Measurements from ENCODE around the gene TMEM127. TPM values are rescaled to one million over a fixed set of nuclear protein-coding genes. Genes with fewer than 3 reads are reported as not detected.
A peak's percentile ranks its signal among the peaks of the same experiment; 100 is the strongest.

The TMEM127 gene
- total and polyA plus RNA-seq, 11 donors, result 18.6 to 134 (median 103) TPM

DNA sequence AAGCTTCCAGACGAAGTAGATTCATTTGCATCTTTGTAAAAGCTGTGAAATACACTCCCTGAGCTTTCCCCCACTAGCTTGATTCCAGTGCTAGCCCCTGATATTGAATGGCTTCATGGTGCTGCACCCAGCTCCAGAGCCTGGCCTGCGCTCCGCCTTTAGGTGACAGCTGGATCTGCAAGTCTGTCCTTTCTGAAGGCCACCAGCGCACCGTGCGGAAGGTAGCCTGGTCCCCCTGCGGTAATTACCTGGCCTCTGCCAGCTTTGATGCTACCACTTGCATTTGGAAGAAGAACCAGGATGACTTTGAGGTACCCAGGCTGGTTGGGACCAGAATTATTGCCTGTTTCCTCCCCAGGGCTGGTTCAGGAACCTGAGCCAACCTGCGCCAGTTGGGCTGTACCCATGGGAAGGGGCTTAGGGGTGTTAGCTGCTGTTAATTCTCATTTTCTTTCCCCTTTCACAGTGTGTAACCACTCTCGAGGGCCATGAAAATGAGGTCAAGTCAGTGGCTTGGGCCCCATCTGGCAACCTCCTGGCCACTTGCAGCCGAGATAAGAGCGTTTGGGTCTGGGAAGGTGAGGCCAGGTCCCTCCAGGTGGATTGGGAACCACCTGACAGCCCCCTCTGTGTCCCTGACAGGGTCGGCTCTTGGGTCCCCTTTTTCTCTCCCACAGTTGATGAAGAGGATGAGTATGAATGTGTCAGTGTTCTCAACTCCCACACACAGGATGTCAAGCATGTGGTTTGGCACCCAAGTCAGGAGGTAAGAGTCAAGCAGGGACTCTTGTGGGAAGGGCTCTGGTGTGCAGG lies 1.6 kb upstream of the TMEM127 start:
- DNase-seq, result no peak
- Histone ChIP-seq H3K4me1 (peaks cover 12 to 42% (median 36%) of the 10 kb centered on the region in 12 donors), H3K36me3 (peaks cover 0 to 70% (median 66%) of the 10 kb centered on the region in 9 donors), H3K27ac (peak overlapping the region in 4 of 12 donors; percentile 81 to 98 (median 87)), H3K27me3 (no peaks in the 10 kb centered on the region), H3K4me3 (peak overlapping the region in 9 of 12 donors; percentile 82 to 100 (median 90)), H3K9me3 (no peaks in the 10 kb centered on the region)
- intact Hi-C loops (cut with DNase I), result loop anchor here in 7 of 10 donors (2.0 to 10.0 kb wide), 7 partner anchors 35 to 133 kb away; partner anchors contain the start of genes SNRNP200 (in 3 of the 7), ASTL (in 2 of the 7) and DUSP2 (in 2 of the 7)
- WGBS, 4 donors, result 70 to 75% (median 73%) methylated on average over 12 of the region's 12 CpGs
- no peak for ATAC-seq
- TF ChIP-seq, protein P1, sequence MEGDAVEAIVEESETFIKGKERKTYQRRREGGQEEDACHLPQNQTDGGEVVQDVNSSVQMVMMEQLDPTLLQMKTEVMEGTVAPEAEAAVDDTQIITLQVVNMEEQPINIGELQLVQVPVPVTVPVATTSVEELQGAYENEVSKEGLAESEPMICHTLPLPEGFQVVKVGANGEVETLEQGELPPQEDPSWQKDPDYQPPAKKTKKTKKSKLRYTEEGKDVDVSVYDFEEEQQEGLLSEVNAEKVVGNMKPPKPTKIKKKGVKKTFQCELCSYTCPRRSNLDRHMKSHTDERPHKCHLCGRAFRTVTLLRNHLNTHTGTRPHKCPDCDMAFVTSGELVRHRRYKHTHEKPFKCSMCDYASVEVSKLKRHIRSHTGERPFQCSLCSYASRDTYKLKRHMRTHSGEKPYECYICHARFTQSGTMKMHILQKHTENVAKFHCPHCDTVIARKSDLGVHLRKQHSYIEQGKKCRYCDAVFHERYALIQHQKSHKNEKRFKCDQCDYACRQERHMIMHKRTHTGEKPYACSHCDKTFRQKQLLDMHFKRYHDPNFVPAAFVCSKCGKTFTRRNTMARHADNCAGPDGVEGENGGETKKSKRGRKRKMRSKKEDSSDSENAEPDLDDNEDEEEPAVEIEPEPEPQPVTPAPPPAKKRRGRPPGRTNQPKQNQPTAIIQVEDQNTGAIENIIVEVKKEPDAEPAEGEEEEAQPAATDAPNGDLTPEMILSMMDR (IDR thresholded peaks at IDR 0.05), result peak in 3 of 12 donors; percentile 9 to 18 (median 11)
- TF ChIP-seq POLR2A (IDR thresholded peaks at IDR 0.05), result no peak

GRCh38 chr2:96265349-96265839 lies 403 bp downstream of the TMEM127 start:
- Histone ChIP-seq H3K36me3 (peaks cover 0 to 63% (median 57%) of the 10 kb centered on the region in 9 donors), H3K9me3 (no peaks in the 10 kb centered on the region), H3K27me3 (no peaks in the 10 kb centered on the region), H3K4me1 (peaks cover 20 to 62% (median 55%) of the 10 kb centered on the region in 12 donors), H3K4me3 (peak overlapping the region; percentile 72 to 100 (median 90)), H3K27ac (peak overlapping the region; percentile 86 to 98 (median 95))
- no peak for TF ChIP-seq POLR2A (IDR thresholded peaks at IDR 0.05)
- TF ChIP-seq, protein P1 (IDR thresholded peaks at IDR 0.05), result no peak
- 0 to 3% (median 1%) methylated on average over 24 to 49 of the region's 49 CpGs for WGBS, 4 donors
- ATAC-seq (peak; percentile 5 to 44 (median 37)), DNase-seq (peak; percentile 70 to 79 (median 75))
- intact Hi-C loops (cut with DNase I), result loop anchor here in 7 of 10 donors (2.0 to 10.0 kb wide), 8 partner anchors 37 to 131 kb away; partner anchors contain the start of genes ASTL (in 3 of the 7), DUSP2 (in 2 of the 7) and STARD7 (in 1 of the 7)

GRCh38 chr2:96264656-96265348 lies 995 bp downstream of the TMEM127 start:
- Histone ChIP-seq H3K4me3 (peak overlapping the region; percentile 72 to 100 (median 90)), H3K27ac (peak overlapping the region; percentile 86 to 98 (median 95))
- DNase-seq, result peak in 2 of 5 donors; percentile 38 to 41

More at GRCh38 chr2:96264656-96265348, 995 bp downstream of the TMEM127 start:
- TF ChIP-seq, protein P1 (IDR thresholded peaks at IDR 0.05), result peak in 9 of 12 donors; percentile 13 to 50 (median 31)
- TF ChIP-seq POLR2A (IDR thresholded peaks at IDR 0.05), result no peak
- peaks cover 0 to 57% (median 51%) of the 10 kb centered on the region in 9 donors for H3K36me3 ChIP-seq
- peak in 1 of 4 donors; percentile 4 for ATAC-seq
- intact Hi-C loops (cut with DNase I), result loop anchor here in 9 of 10 donors (2.0 to 10.0 kb wide), 9 partner anchors 37 to 130 kb away; partner anchors contain the start of genes ASTL (in 5 of the 9), STARD7 (in 3 of the 9) and DUSP2 (in 2 of the 9)
- H3K27me3 ChIP-seq, result no peaks in the 10 kb centered on the region
- H3K9me3 ChIP-seq, result no peaks in the 10 kb centered on the region
- WGBS, 4 donors, result 8 to 13% (median 9%) methylated on average over 21 to 33 of the region's 33 CpGs
- H3K4me1 ChIP-seq, result peaks cover 26 to 67% (median 61%) of the 10 kb centered on the region in 12 donors

All from heart left ventricle (tissue), 16 donors.